ENCODE data around the gene SPINDOC.
"Not testable (repeated sequence)": the region's sequence is repeated elsewhere in the genome, so short reads cannot be mapped to it uniquely, and the experiment has no call there.

The SPINDOC gene

GRCh38 chr11:63813035-63813562, at the start of gene SPINDOC:
Gene SPINDOC (plus strand): TSS chr11:63813456. CDS start chr11:63813687, 231 bp downstream.
- peak; percentile 69 to 70 for DNase-seq (ENCODE audit: low read depth in 2 of 2)

- no peak for DNase-seq (ENCODE audit: low read depth in 2 of 2)
These were observed 49.5 kb upstream of the SPINDOC start for GRCh38 chr11:63763496-63764339.

- no peak for DNase-seq (ENCODE audit: low read depth in 2 of 2)
These were observed 48.9 kb upstream of the SPINDOC start for GRCh38 chr11:63764340-63764678.

GRCh38 chr11:63764679-63765647, 48.3 kb upstream of the SPINDOC start:
- DNase-seq (ENCODE audit: low read depth in 2 of 2) = no peak

- DNase-seq (ENCODE audit: low read depth in 2 of 2) = no peak
These were observed 47.5 kb upstream of the SPINDOC start for GRCh38 chr11:63765688-63766241.

- DNase-seq (ENCODE audit: low read depth in 2 of 2) = no peak
These were observed 46.6 kb upstream of the SPINDOC start for GRCh38 chr11:63766531-63767235.

GRCh38 chr11:63767267-63767564, 46.0 kb upstream of the SPINDOC start:
- DNase-seq (ENCODE audit: low read depth in 2 of 2) = no peak

GRCh38 chr11:63767565-63768236, 45.6 kb upstream of the SPINDOC start:
- DNase-seq (ENCODE audit: low read depth in 2 of 2) = peak in 1 of 2 donors; percentile 13

- peak; percentile 45 to 46 for DNase-seq (ENCODE audit: low read depth in 2 of 2)
These were observed 44.8 kb upstream of the SPINDOC start, which contains the start of gene ZFTA for GRCh38 chr11:63768237-63769041. Gene ZFTA (minus strand): TSS chr11:63768775. CDS start chr11:63768622, 153 bp downstream.

- DNase-seq (ENCODE audit: low read depth in 2 of 2) = peak in 1 of 2 donors; percentile 28
These were observed 44.1 kb upstream of the SPINDOC start for GRCh38 chr11:63769042-63769713.

- no peak for DNase-seq (ENCODE audit: low read depth in 2 of 2)
These were observed 43.4 kb upstream of the SPINDOC start for GRCh38 chr11:63769714-63770455.

GRCh38 chr11:63770763-63771162, 42.5 kb upstream of the SPINDOC start:
- DNase-seq (ENCODE audit: low read depth in 2 of 2) = no peak

- DNase-seq (ENCODE audit: low read depth in 2 of 2) = not testable (repeated sequence)
These were observed 41.4 kb upstream of the SPINDOC start for GRCh38 chr11:63771741-63772318.

GRCh38 chr11:63775191-63775590, 38.1 kb upstream of the SPINDOC start:
- DNase-seq (ENCODE audit: low read depth in 2 of 2) = no peak

- no peak for DNase-seq (ENCODE audit: low read depth in 2 of 2)
These were observed 34.2 kb upstream of the SPINDOC start for GRCh38 chr11:63779039-63779438.

- no peak for DNase-seq (ENCODE audit: low read depth in 2 of 2)
These were observed 30.5 kb upstream of the SPINDOC start for GRCh38 chr11:63782749-63783148.

- no peak for DNase-seq (ENCODE audit: low read depth in 2 of 2)
These were observed 29.2 kb upstream of the SPINDOC start for GRCh38 chr11:63783925-63784592.

- no peak for DNase-seq (ENCODE audit: low read depth in 2 of 2)
These were observed 27.4 kb upstream of the SPINDOC start for GRCh38 chr11:63785823-63786222.
